Measurements from ENCODE around the gene TEX10. TPM values are rescaled to one million over a fixed set of nuclear protein-coding genes. Genes with fewer than 3 reads are reported as not detected.

The TEX10 gene
- polyA plus RNA-seq, 1 donor (not counting 4 experiments of a cell fraction or from before 2014, with no cell fraction given) = 50.7 TPM

- Histone ChIP-seq H3K36me3 (ENCODE audit: control insufficient read depth in 2 of 2, extremely low read depth in 1 of 2, insufficient read depth in 2 of 2, low read length in 2 of 2) (peaks cover 15 to 20% of the 10 kb centered on the region in 2 experiments), H3K27ac (ENCODE audit: control insufficient read depth, insufficient read depth, low read length) (no peak overlapping the region), H4K20me1 (ENCODE audit: control insufficient read depth, extremely low read depth, insufficient read depth, low read length) (no peaks in the 10 kb centered on the region), H3K4me2 (ENCODE audit: control insufficient read depth, extremely low read depth, insufficient read depth, low read depth, low read length) (no peak overlapping the region), H3K9ac (ENCODE audit: control insufficient read depth, extremely low read depth, insufficient read depth, low read length) (no peak overlapping the region), H3K9me1 (ENCODE audit: control insufficient read depth, extremely low read depth, insufficient read depth, low read length) (no peaks in the 10 kb centered on the region), H3K9me3 (ENCODE audit: control insufficient read depth, low read depth, low read length) (no peaks in the 10 kb centered on the region), H2AFZ (ENCODE audit: control insufficient read depth, low read length) (no peak overlapping the region), H3K79me2 (ENCODE audit: control insufficient read depth, insufficient read depth, low read length) (peaks cover 36% of the 10 kb centered on the region), H3K4me3 (ENCODE audit: control insufficient read depth in 2 of 3, extremely low read depth in 1 of 3, insufficient read depth in 2 of 3, low read depth in 1 of 3, low read length in 3 of 3) (no peak overlapping the region), H3K4me1 (ENCODE audit: control insufficient read depth, extremely low read depth, insufficient read depth, low read length) (no peaks in the 10 kb centered on the region), H3K27me3 (ENCODE audit: control insufficient read depth, extremely low read depth, insufficient read depth, low read length) (no peaks in the 10 kb centered on the region)
- dilution Hi-C loops (cut with MboI; ENCODE audit: extremely low pct_ligation_motif_present, low sequenced_read_pairs) = loop anchor here (25.0 kb wide), 1 partner anchor 278 kb away; the partner anchor contains the start of gene CAVIN4
- TF ChIP-seq, protein P1, sequence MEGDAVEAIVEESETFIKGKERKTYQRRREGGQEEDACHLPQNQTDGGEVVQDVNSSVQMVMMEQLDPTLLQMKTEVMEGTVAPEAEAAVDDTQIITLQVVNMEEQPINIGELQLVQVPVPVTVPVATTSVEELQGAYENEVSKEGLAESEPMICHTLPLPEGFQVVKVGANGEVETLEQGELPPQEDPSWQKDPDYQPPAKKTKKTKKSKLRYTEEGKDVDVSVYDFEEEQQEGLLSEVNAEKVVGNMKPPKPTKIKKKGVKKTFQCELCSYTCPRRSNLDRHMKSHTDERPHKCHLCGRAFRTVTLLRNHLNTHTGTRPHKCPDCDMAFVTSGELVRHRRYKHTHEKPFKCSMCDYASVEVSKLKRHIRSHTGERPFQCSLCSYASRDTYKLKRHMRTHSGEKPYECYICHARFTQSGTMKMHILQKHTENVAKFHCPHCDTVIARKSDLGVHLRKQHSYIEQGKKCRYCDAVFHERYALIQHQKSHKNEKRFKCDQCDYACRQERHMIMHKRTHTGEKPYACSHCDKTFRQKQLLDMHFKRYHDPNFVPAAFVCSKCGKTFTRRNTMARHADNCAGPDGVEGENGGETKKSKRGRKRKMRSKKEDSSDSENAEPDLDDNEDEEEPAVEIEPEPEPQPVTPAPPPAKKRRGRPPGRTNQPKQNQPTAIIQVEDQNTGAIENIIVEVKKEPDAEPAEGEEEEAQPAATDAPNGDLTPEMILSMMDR (optimal IDR thresholded peaks at IDR 0.05 in 1 of 3, IDR thresholded peaks at IDR 0.05 in 1 of 3, conservative IDR thresholded peaks at IDR 0.05 in 1 of 3; ENCODE audit: extremely low read depth in 1 of 3, insufficient read depth in 2 of 3, low read length in 3 of 3) = no peak
- no peak for TF ChIP-seq EZH2 (IDR thresholded peaks at IDR 0.05; ENCODE audit: low read length)
- no peak for DNase-seq (ENCODE audit: low read depth, low spot score)
- FAIRE-seq = no peak
Observed at GRCh38 chr9:100308965-100309564, 43.7 kb downstream of the TEX10 start.

DNA sequence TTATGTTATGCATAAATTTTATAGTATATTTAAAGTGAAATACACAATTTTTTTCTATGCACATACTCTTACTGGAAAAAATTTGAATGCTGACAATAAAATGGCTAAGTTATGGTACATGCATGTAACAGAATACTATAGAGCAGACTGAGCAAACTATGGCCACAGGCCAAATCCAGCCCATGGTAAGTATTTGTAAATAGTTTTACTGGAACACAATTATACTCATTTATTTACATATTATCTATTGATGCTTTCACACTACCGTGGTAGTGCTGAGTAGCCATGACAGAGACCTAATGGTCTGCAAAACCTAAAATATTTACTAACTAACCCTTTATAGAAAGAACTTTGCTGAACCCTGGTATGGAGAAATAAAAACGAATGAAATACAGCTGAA is 45.7 kb downstream of the TEX10 start:
- Histone ChIP-seq H2AFZ (ENCODE audit: control insufficient read depth, low read length) (no peak overlapping the region), H4K20me1 (ENCODE audit: control insufficient read depth, extremely low read depth, insufficient read depth, low read length) (no peaks in the 10 kb centered on the region), H3K79me2 (ENCODE audit: control insufficient read depth, insufficient read depth, low read length) (peaks cover 24% of the 10 kb centered on the region), H3K4me3 (ENCODE audit: control insufficient read depth in 2 of 3, extremely low read depth in 1 of 3, insufficient read depth in 2 of 3, low read depth in 1 of 3, low read length in 3 of 3) (no peak overlapping the region), H3K4me1 (ENCODE audit: control insufficient read depth, extremely low read depth, insufficient read depth, low read length) (no peaks in the 10 kb centered on the region), H3K9ac (ENCODE audit: control insufficient read depth, extremely low read depth, insufficient read depth, low read length) (no peak overlapping the region), H3K36me3 (ENCODE audit: control insufficient read depth in 2 of 2, extremely low read depth in 1 of 2, insufficient read depth in 2 of 2, low read length in 2 of 2) (peaks cover 15 to 23% of the 10 kb centered on the region in 2 experiments), H3K4me2 (ENCODE audit: control insufficient read depth, extremely low read depth, insufficient read depth, low read depth, low read length) (no peak overlapping the region), H3K27me3 (ENCODE audit: control insufficient read depth, extremely low read depth, insufficient read depth, low read length) (no peaks in the 10 kb centered on the region), H3K9me3 (ENCODE audit: control insufficient read depth, low read depth, low read length) (no peaks in the 10 kb centered on the region), H3K27ac (ENCODE audit: control insufficient read depth, insufficient read depth, low read length) (no peak overlapping the region), H3K9me1 (ENCODE audit: control insufficient read depth, extremely low read depth, insufficient read depth, low read length) (no peaks in the 10 kb centered on the region)
- dilution Hi-C loops (cut with MboI; ENCODE audit: extremely low pct_ligation_motif_present, low sequenced_read_pairs) = loop anchor here (25.0 kb wide), 1 partner anchor 280 kb away; the partner anchor contains the start of gene CAVIN4
- DNase-seq (ENCODE audit: low read depth, low spot score) (no peak), FAIRE-seq (no peak)
- TF ChIP-seq, protein P1 (optimal IDR thresholded peaks at IDR 0.05 in 1 of 3, IDR thresholded peaks at IDR 0.05 in 1 of 3, conservative IDR thresholded peaks at IDR 0.05 in 1 of 3; ENCODE audit: extremely low read depth in 1 of 3, insufficient read depth in 2 of 3, low read length in 3 of 3) = no peak
- TF ChIP-seq EZH2 (IDR thresholded peaks at IDR 0.05; ENCODE audit: low read length) = no peak

All from keratinocyte (primary cell).